Measurements from ENCODE around the gene CANT1. TPM values are rescaled to one million over a fixed set of nuclear protein-coding genes. Genes with fewer than 3 reads are reported as not detected.

The CANT1 gene
- total RNA-seq, 1 donor from 2014 or later: 81.6 TPM

- Mint-ChIP-seq H3K9me3 (ENCODE audit: unreplicated experiment) (no peaks in the 10 kb centered on the region), H3K4me1 (ENCODE audit: unreplicated experiment) (peaks cover 17% of the 10 kb centered on the region), H3K27me3 (ENCODE audit: unreplicated experiment) (peaks cover 3% of the 10 kb centered on the region), H3K4me3 (ENCODE audit: unreplicated experiment) (no peak overlapping the region), H3K27ac (ENCODE audit: unreplicated experiment) (no peak overlapping the region), H3K36me3 (ENCODE audit: low read depth, unreplicated experiment) (no peaks in the 10 kb centered on the region)
- no peak for TF ChIP-seq CTCF (IDR thresholded peaks at IDR 0.05; ENCODE audit: unreplicated experiment)
- no peak for DNase-seq (ENCODE audit: low spot score)
These were observed 36.4 kb downstream of the CANT1 start for GRCh38 chr17:78973196-78973595.

GRCh38 chr17:78972507-78973105 is 37.0 kb downstream of the CANT1 start:
- no peak for DNase-seq (ENCODE audit: low spot score)
- Mint-ChIP-seq H3K27me3 (ENCODE audit: unreplicated experiment) (peaks cover 2% of the 10 kb centered on the region), H3K9me3 (ENCODE audit: unreplicated experiment) (no peaks in the 10 kb centered on the region), H3K27ac (ENCODE audit: unreplicated experiment) (no peak overlapping the region), H3K4me1 (ENCODE audit: unreplicated experiment) (peaks cover 17% of the 10 kb centered on the region), H3K4me3 (ENCODE audit: unreplicated experiment) (no peak overlapping the region), H3K36me3 (ENCODE audit: low read depth, unreplicated experiment) (no peaks in the 10 kb centered on the region)
- TF ChIP-seq CTCF (IDR thresholded peaks at IDR 0.05; ENCODE audit: unreplicated experiment): no peak

GRCh38 chr17:78971756-78972506 is 37.6 kb downstream of the CANT1 start:
- peaks cover 17% of the 10 kb centered on the region for H3K4me1 Mint-ChIP-seq (ENCODE audit: unreplicated experiment)
- no peaks in the 10 kb centered on the region for H3K9me3 Mint-ChIP-seq (ENCODE audit: unreplicated experiment)
- H3K4me3 Mint-ChIP-seq (ENCODE audit: unreplicated experiment): no peak overlapping the region
- H3K27me3 Mint-ChIP-seq (ENCODE audit: unreplicated experiment): peaks cover 3% of the 10 kb centered on the region
- DNase-seq (ENCODE audit: low spot score): no peak
- H3K27ac Mint-ChIP-seq (ENCODE audit: unreplicated experiment): no peak overlapping the region
- no peak for TF ChIP-seq CTCF (IDR thresholded peaks at IDR 0.05; ENCODE audit: unreplicated experiment)
- H3K36me3 Mint-ChIP-seq (ENCODE audit: low read depth, unreplicated experiment): no peaks in the 10 kb centered on the region

- DNase-seq (ENCODE audit: low spot score): peak; percentile 83
- H3K9me3 Mint-ChIP-seq (ENCODE audit: unreplicated experiment): no peaks in the 10 kb centered on the region
- H3K4me1 Mint-ChIP-seq (ENCODE audit: unreplicated experiment): peaks cover 17% of the 10 kb centered on the region
- H3K27me3 Mint-ChIP-seq (ENCODE audit: unreplicated experiment): peaks cover 3% of the 10 kb centered on the region
- peak overlapping the region; percentile 24 for H3K27ac Mint-ChIP-seq (ENCODE audit: unreplicated experiment)
- TF ChIP-seq CTCF (IDR thresholded peaks at IDR 0.05; ENCODE audit: unreplicated experiment): peak; percentile 84
- no peak overlapping the region for H3K4me3 Mint-ChIP-seq (ENCODE audit: unreplicated experiment)
- H3K36me3 Mint-ChIP-seq (ENCODE audit: low read depth, unreplicated experiment): no peaks in the 10 kb centered on the region
These were observed 38.5 kb downstream of the CANT1 start for GRCh38 chr17:78970834-78971755.

Data from endothelial cell (in vitro differentiated cells).